ENCODE measurements around the gene LCN9. TPM values are rescaled to one million over a fixed set of nuclear protein-coding genes. Genes with fewer than 3 reads are reported as not detected.

Gene LCN9
- total RNA-seq, 4 donors from 2014 or later, result not detected

DNA sequence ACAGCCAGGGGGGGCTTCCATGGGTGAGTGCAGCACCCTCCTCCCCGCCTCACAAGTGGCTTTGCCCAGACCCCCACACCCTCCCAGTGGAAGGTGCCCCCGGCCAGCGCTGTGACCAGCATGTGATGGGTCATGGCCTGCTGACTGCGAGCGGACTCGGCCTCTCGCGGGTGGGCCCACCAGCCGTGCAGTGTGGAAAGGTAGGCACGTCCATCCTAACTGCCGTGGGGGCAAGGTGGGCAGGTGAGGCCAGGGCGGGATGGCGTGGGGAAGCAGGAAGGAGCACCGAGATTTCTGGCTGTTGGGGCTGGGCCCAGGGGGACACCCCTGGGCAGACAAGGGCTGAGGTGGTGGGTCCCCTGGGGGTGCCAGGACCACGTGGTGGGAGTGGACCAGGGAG is 24.1 kb downstream of the LCN9 start:
- TF ChIP-seq EP300 (IDR thresholded peaks at IDR 0.05; ENCODE audit: low read depth) (no peak), POLR2A (IDR thresholded peaks at IDR 0.05) (no peak), POLR2AphosphoS5 (IDR thresholded peaks at IDR 0.05) (no peak)
- TF ChIP-seq, protein P1, sequence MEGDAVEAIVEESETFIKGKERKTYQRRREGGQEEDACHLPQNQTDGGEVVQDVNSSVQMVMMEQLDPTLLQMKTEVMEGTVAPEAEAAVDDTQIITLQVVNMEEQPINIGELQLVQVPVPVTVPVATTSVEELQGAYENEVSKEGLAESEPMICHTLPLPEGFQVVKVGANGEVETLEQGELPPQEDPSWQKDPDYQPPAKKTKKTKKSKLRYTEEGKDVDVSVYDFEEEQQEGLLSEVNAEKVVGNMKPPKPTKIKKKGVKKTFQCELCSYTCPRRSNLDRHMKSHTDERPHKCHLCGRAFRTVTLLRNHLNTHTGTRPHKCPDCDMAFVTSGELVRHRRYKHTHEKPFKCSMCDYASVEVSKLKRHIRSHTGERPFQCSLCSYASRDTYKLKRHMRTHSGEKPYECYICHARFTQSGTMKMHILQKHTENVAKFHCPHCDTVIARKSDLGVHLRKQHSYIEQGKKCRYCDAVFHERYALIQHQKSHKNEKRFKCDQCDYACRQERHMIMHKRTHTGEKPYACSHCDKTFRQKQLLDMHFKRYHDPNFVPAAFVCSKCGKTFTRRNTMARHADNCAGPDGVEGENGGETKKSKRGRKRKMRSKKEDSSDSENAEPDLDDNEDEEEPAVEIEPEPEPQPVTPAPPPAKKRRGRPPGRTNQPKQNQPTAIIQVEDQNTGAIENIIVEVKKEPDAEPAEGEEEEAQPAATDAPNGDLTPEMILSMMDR (IDR thresholded peaks at IDR 0.05), result no peak
- intact Hi-C loops (cut with DNase I; ENCODE audit: low total_unique reads), result no loop called here
- Histone ChIP-seq H3K36me3 (no peaks in the 10 kb centered on the region), H3K4me1 (no peaks in the 10 kb centered on the region), H3K9me3 (no peaks in the 10 kb centered on the region), H3K4me3 (no peak overlapping the region), H3K27ac (no peak overlapping the region), H3K27me3 (peaks cover 17% of the 10 kb centered on the region)
- WGBS, 2 donors (ENCODE audit: low coverage in 1 of 2), result 83% methylated on average over 7 of the region's 15 CpGs; no CpG with 5 or more reads in 1 of the 2 donors
- in situ Hi-C loops (cut with MboI; ENCODE audit: low pct_ligation_motif_present in 1 of 4, low pct_unique_long_range_greater_than_20kb in 1 of 4, low sequenced_read_pairs in 3 of 4), result no loop called here
- DNase-seq, result no peak

DNA sequence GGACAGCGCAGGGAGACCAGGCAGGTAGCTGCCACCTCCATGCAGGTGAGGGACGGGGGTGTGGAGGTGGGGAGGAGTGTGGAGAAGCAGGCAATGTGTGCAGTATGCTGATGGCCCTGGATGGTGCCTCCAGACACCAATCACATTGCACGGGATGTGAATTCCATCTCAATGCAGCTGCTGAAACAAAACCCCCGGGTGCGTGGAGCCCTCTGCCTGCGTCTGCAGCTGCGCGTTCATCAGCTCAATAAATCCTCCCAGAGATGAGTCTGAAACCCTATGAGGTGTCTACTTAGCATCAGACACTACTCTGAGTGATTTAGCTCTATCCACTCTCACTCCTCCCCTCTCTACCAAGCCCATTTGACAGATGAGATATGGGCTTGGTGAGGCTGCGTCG is 25.9 kb downstream of the LCN9 start:
- in situ Hi-C loops (cut with MboI; ENCODE audit: low pct_ligation_motif_present in 1 of 4, low pct_unique_long_range_greater_than_20kb in 1 of 4, low sequenced_read_pairs in 3 of 4), result no loop called here

GRCh38 chr9:135690836-135691570 is 27.9 kb downstream of the LCN9 start:
- H3K4me3 ChIP-seq, result no peak overlapping the region
- no peaks in the 10 kb centered on the region for H3K36me3 ChIP-seq
- DNase-seq, result no peak
- WGBS, 2 donors (ENCODE audit: low coverage in 1 of 2), result 90 to 100% methylated on average over 1 to 19 of the region's 19 CpGs
- no peak overlapping the region for H3K27ac ChIP-seq
- no peaks in the 10 kb centered on the region for H3K4me1 ChIP-seq
- in situ Hi-C loops (cut with MboI; ENCODE audit: low pct_ligation_motif_present in 1 of 4, low pct_unique_long_range_greater_than_20kb in 1 of 4, low sequenced_read_pairs in 3 of 4), result no loop called here
- no peaks in the 10 kb centered on the region for H3K9me3 ChIP-seq
- no peaks in the 10 kb centered on the region for H3K27me3 ChIP-seq
- intact Hi-C loops (cut with DNase I; ENCODE audit: low total_unique reads), result no loop called here
- TF ChIP-seq, protein P1 (IDR thresholded peaks at IDR 0.05), result no peak
- TF ChIP-seq POLR2A (IDR thresholded peaks at IDR 0.05) (no peak), POLR2AphosphoS5 (IDR thresholded peaks at IDR 0.05) (no peak), EP300 (IDR thresholded peaks at IDR 0.05; ENCODE audit: low read depth) (no peak)

More for the DNA sequence above, 25.9 kb downstream of the LCN9 start:
- no peaks in the 10 kb centered on the region for H3K36me3 ChIP-seq
- no peak for DNase-seq
- H3K4me3 ChIP-seq, result no peak overlapping the region
- peaks cover 4% of the 10 kb centered on the region for H3K27me3 ChIP-seq
- H3K4me1 ChIP-seq, result no peaks in the 10 kb centered on the region
- H3K9me3 ChIP-seq, result no peaks in the 10 kb centered on the region
- H3K27ac ChIP-seq, result no peak overlapping the region
- intact Hi-C loops (cut with DNase I; ENCODE audit: low total_unique reads), result no loop called here
- 83% methylated on average over 10 of the region's 10 CpGs; no CpG with 5 or more reads in 1 of the 2 donors for WGBS, 2 donors (ENCODE audit: low coverage in 1 of 2)
- TF ChIP-seq EP300 (IDR thresholded peaks at IDR 0.05; ENCODE audit: low read depth) (no peak), POLR2A (IDR thresholded peaks at IDR 0.05) (no peak), POLR2AphosphoS5 (IDR thresholded peaks at IDR 0.05) (no peak)
- TF ChIP-seq, protein P1 (IDR thresholded peaks at IDR 0.05), result no peak

DNA sequence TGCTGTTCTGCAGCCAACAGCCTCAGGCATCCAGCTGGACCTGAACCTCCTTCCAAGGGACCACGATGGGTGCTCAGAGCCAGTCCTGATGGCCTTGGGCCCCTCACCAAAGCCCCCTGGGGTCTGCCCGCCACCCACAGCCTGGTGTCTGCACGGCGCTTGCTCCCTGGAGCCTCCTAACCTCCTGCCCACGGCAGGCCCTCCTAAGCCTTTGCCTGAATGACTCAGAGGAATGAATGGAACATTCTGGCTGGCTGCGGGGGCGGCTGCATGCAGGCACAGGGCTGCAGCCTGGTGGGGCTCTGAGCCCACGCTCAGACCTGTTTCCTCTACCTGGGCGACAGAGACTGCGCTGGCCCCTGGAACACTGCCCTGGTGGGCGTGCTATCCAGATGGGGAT is 29.3 kb downstream of the LCN9 start:
- intact Hi-C loops (cut with DNase I; ENCODE audit: low total_unique reads) (no loop called here), in situ Hi-C loops (cut with MboI; ENCODE audit: low pct_ligation_motif_present in 1 of 4, low pct_unique_long_range_greater_than_20kb in 1 of 4, low sequenced_read_pairs in 3 of 4) (no loop called here)
- 80% methylated on average over 11 of the region's 11 CpGs; no CpG with 5 or more reads in 1 of the 2 donors for WGBS, 2 donors (ENCODE audit: low coverage in 1 of 2)
- no peak overlapping the region for H3K27ac ChIP-seq
- DNase-seq, result no peak
- no peaks in the 10 kb centered on the region for H3K36me3 ChIP-seq
- H3K27me3 ChIP-seq, result no peaks in the 10 kb centered on the region
- TF ChIP-seq POLR2A (IDR thresholded peaks at IDR 0.05), result no peak
- TF ChIP-seq POLR2AphosphoS5 (IDR thresholded peaks at IDR 0.05), result no peak
- TF ChIP-seq EP300 (IDR thresholded peaks at IDR 0.05; ENCODE audit: low read depth), result no peak
- TF ChIP-seq, protein P1 (IDR thresholded peaks at IDR 0.05), result no peak
- H3K9me3 ChIP-seq, result no peaks in the 10 kb centered on the region
- no peak overlapping the region for H3K4me3 ChIP-seq
- no peaks in the 10 kb centered on the region for H3K4me1 ChIP-seq

Measured in transverse colon (tissue), 4 donors.